ENCODE data around the gene FIGNL1.

DNA sequence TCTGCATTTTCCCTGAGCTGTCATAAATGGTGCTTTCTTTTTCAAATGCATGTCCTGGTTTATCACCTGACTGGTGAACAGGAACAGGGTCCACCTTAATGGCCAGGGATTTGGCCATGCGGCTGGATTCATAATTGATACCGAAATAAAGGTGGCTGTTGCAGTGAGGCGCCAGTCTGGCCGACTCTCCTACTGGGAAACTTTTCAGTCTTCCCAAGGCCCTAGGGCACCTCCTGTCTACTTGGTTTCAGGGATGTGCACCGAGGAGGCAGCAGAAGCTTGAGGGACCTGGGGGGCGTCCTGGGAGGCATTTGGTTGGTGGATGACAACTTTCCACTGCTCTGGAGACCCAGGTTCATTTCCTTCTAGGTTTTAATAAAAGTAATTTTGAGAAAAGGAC is 46.4 kb upstream of the FIGNL1 start:
- TF ChIP-seq POLR2A (IDR thresholded peaks at IDR 0.05; ENCODE audit: extremely low read depth, insufficient read length) (no peak), MAX (IDR thresholded peaks at IDR 0.05; ENCODE audit: low read depth, low read length) (no peak)
- TF ChIP-seq, protein P1, sequence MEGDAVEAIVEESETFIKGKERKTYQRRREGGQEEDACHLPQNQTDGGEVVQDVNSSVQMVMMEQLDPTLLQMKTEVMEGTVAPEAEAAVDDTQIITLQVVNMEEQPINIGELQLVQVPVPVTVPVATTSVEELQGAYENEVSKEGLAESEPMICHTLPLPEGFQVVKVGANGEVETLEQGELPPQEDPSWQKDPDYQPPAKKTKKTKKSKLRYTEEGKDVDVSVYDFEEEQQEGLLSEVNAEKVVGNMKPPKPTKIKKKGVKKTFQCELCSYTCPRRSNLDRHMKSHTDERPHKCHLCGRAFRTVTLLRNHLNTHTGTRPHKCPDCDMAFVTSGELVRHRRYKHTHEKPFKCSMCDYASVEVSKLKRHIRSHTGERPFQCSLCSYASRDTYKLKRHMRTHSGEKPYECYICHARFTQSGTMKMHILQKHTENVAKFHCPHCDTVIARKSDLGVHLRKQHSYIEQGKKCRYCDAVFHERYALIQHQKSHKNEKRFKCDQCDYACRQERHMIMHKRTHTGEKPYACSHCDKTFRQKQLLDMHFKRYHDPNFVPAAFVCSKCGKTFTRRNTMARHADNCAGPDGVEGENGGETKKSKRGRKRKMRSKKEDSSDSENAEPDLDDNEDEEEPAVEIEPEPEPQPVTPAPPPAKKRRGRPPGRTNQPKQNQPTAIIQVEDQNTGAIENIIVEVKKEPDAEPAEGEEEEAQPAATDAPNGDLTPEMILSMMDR (IDR thresholded peaks at IDR 0.05; ENCODE audit: low read depth, low read length) = no peak
